ENCODE measurements around the gene CERT1.
"Not testable (repeated sequence)": the region's sequence is repeated elsewhere in the genome, so short reads cannot be mapped to it uniquely, and the experiment has no call there.

The CERT1 gene

GRCh38 chr5:75524071-75524470 is 12.6 kb upstream of the CERT1 start:
- DNase-seq, result no peak

GRCh38 chr5:75523275-75523674 is 11.8 kb upstream of the CERT1 start:
- intact Hi-C loops (cut with DNase I), result no loop called here
- no peak for DNase-seq

More at GRCh38 chr5:75524071-75524470, 12.6 kb upstream of the CERT1 start:
- intact Hi-C loops (cut with DNase I), result no loop called here

- DNase-seq, result no peak
- intact Hi-C loops (cut with DNase I), result no loop called here
Measured at GRCh38 chr5:75522542-75522941, 11.1 kb upstream of the CERT1 start.

GRCh38 chr5:75522025-75522424 is 10.6 kb upstream of the CERT1 start:
- no peak for DNase-seq
- intact Hi-C loops (cut with DNase I), result no loop called here

GRCh38 chr5:75521195-75521594 is 9.8 kb upstream of the CERT1 start:
- DNase-seq, result no peak
- intact Hi-C loops (cut with DNase I), result no loop called here

- intact Hi-C loops (cut with DNase I), result no loop called here
- DNase-seq, result no peak
Measured at GRCh38 chr5:75519761-75520160, 8.3 kb upstream of the CERT1 start.

GRCh38 chr5:75514323-75514722 is 2.9 kb upstream of the CERT1 start:
- DNase-seq, result no peak
- intact Hi-C loops (cut with DNase I), result loop anchor here (5.0 kb wide), 2 partner anchors 153 to 277 kb away; partner anchors contain the start of gene ANKRD31

- intact Hi-C loops (cut with DNase I), result loop anchor here (5.0 kb wide), 2 partner anchors 153 to 277 kb away; partner anchors contain the start of gene ANKRD31
- DNase-seq, result no peak
Measured at GRCh38 chr5:75513841-75514240, 2.4 kb upstream of the CERT1 start.

GRCh38 chr5:75512383-75513074 is 1.1 kb upstream of the CERT1 start:
- intact Hi-C loops (cut with DNase I), result loop anchor here (5.0 kb wide), 2 partner anchors 155 to 275 kb away; partner anchors contain the start of gene ANKRD31
- no peak for DNase-seq

- DNase-seq, result peak in 9 of 10 donors; percentile 15 to 93 (median 45)
- intact Hi-C loops (cut with DNase I), result loop anchor here (1.0 to 5.0 kb wide), 3 partner anchors 156 to 274 kb away; partner anchors contain the start of gene ANKRD31
Measured at GRCh38 chr5:75510836-75511434, 494 bp downstream of the CERT1 start.

- peak in 1 of 10 donors; percentile 82 for DNase-seq
- intact Hi-C loops (cut with DNase I), result loop anchor here (5.0 kb wide), 2 partner anchors 157 to 273 kb away; partner anchors contain the start of gene ANKRD31
Measured at GRCh38 chr5:75510417-75510835, 1.0 kb downstream of the CERT1 start.

GRCh38 chr5:75509956-75510355 is 1.5 kb downstream of the CERT1 start:
- DNase-seq, result no peak
- intact Hi-C loops (cut with DNase I), result loop anchor here (5.0 kb wide), 2 partner anchors 157 to 273 kb away; partner anchors contain the start of gene ANKRD31

GRCh38 chr5:75509546-75509945 is 1.9 kb downstream of the CERT1 start:
- intact Hi-C loops (cut with DNase I), result no loop called here
- DNase-seq, result no peak

- no peak for DNase-seq
- intact Hi-C loops (cut with DNase I), result no loop called here
Measured at GRCh38 chr5:75507841-75508240, 3.6 kb downstream of the CERT1 start.

- intact Hi-C loops (cut with DNase I); DNase-seq: not testable (repeated sequence)
Measured at GRCh38 chr5:75505112-75505511, 6.3 kb downstream of the CERT1 start.

- DNase-seq; intact Hi-C loops (cut with DNase I): not testable (repeated sequence)
Measured at GRCh38 chr5:75498875-75499274, 12.6 kb downstream of the CERT1 start.

GRCh38 chr5:75498208-75498777 is 13.1 kb downstream of the CERT1 start:
- intact Hi-C loops (cut with DNase I), result no loop called here

GRCh38 chr5:75496026-75496425 is 15.4 kb downstream of the CERT1 start:
- no peak for DNase-seq
- intact Hi-C loops (cut with DNase I), result no loop called here

More at GRCh38 chr5:75498208-75498777, 13.1 kb downstream of the CERT1 start:
- peak in 2 of 10 donors; percentile 53 to 83 for DNase-seq

GRCh38 chr5:75491621-75492020 is 19.8 kb downstream of the CERT1 start:
- DNase-seq, result no peak
- intact Hi-C loops (cut with DNase I), result no loop called here

GRCh38 chr5:75489847-75490246 is 21.6 kb downstream of the CERT1 start:
- intact Hi-C loops (cut with DNase I), result not testable (repeated sequence)
- DNase-seq, result peak in 1 of 10 donors; percentile 26

GRCh38 chr5:75484605-75485004 is 26.8 kb downstream of the CERT1 start:
- intact Hi-C loops (cut with DNase I), result no loop called here
- no peak for DNase-seq
